ENCODE data around the gene FSD1L. TPM values are rescaled to one million over a fixed set of nuclear protein-coding genes. Genes with fewer than 3 reads are reported as not detected.

Gene FSD1L
- total RNA-seq, 3 donors from 2014 or later, result 7.8 to 9.9 (median 9.9) TPM

DNA sequence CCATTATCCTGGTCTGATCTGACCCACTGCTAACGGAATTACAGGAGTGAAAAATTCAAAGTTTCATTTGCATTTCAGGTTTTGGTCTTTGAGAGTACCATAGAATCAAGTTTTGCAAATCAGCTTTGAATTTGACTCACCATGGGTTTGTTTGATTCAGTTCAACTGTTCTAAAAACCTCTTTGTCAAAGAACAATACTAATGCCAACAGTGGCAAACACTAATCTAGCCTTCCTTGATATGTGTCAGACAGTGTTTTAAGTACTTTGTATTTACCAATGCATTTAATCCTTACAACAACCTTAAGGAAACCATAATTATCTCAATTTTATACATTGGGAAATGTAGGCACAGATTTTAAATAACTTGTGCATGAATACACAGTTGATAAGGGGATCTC, 10.1 kb upstream of the FSD1L start:
- no peak overlapping the region for H3K4me3 ChIP-seq
- H3K4me1 ChIP-seq (ENCODE audit: low read depth), result peaks cover 6% of the 10 kb centered on the region
- H3K36me3 ChIP-seq (ENCODE audit: low read depth), result no peaks in the 10 kb centered on the region
- DNase-seq (no peak), ATAC-seq (no peak)
- TF ChIP-seq, protein P1, sequence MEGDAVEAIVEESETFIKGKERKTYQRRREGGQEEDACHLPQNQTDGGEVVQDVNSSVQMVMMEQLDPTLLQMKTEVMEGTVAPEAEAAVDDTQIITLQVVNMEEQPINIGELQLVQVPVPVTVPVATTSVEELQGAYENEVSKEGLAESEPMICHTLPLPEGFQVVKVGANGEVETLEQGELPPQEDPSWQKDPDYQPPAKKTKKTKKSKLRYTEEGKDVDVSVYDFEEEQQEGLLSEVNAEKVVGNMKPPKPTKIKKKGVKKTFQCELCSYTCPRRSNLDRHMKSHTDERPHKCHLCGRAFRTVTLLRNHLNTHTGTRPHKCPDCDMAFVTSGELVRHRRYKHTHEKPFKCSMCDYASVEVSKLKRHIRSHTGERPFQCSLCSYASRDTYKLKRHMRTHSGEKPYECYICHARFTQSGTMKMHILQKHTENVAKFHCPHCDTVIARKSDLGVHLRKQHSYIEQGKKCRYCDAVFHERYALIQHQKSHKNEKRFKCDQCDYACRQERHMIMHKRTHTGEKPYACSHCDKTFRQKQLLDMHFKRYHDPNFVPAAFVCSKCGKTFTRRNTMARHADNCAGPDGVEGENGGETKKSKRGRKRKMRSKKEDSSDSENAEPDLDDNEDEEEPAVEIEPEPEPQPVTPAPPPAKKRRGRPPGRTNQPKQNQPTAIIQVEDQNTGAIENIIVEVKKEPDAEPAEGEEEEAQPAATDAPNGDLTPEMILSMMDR (IDR thresholded peaks at IDR 0.05), result no peak
- no peaks in the 10 kb centered on the region for H3K9me3 ChIP-seq
- intact Hi-C loops (cut with DNase I, micrococcal nuclease), result no loop called here

DNA sequence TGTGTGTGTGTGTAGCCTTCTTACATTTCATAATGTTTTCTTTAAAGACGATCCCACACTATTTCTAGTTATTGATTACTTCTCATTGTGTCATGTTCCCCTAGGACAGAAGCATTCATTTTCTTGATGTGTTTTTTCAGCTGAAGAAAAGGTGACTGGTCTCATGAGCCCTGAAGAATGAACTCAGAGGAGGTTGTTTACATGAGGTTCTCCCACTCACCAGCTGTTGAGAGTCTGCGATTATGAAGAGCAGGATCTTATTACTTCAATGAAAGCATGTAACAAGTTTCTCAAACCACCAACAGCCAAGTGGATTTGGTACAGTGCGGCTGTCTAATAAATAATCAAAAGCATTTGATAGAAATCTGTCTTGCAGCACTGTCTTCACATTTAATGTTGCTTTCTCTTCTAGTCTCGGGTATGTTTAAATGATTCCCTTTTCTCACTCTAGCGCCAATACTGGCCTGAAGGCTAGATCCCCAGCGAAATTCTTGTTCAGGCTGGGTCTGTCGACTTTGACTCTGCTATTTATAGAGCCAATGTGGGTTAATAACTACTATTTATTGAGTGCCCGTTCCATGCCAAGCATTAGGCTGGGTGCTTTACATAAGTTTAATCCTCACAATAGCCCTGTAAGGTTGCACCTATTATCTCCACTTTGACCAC, 9.6 kb upstream of the FSD1L start:
- ATAC-seq, result no peak

DNA sequence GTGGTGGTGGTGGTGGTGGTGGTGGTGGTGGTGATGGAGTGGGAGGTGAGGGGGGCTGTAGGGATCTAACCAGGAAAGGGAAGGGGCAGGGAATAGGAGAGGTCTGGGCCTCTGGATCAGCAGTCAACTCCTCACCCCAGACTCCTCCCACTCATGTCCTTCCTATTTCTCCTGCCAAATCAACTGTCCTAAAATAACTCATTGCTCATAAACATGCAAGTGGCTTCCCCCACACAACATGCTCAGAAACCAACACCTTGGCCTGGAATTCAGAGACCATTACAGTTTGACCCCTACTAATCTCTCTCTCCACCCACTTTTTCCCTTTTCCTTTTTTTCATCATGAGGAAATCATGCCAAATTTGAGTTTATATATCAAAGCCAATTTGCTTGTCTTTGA, 8.4 kb upstream of the FSD1L start:
- TF ChIP-seq, protein P1 (IDR thresholded peaks at IDR 0.05), result no peak
- intact Hi-C loops (cut with DNase I, micrococcal nuclease), result no loop called here
- ATAC-seq, result peak; percentile 46
- no peak for DNase-seq
- Histone ChIP-seq H3K36me3 (ENCODE audit: low read depth) (no peaks in the 10 kb centered on the region), H3K9me3 (no peaks in the 10 kb centered on the region), H3K4me1 (ENCODE audit: low read depth) (no peaks in the 10 kb centered on the region), H3K4me3 (no peak overlapping the region)

More for the DNA sequence above, 9.6 kb upstream of the FSD1L start:
- TF ChIP-seq, protein P1 (IDR thresholded peaks at IDR 0.05), result no peak
- intact Hi-C loops (cut with DNase I, micrococcal nuclease), result no loop called here
- DNase-seq, result no peak
- peaks cover under 1% of the 10 kb centered on the region for H3K4me1 ChIP-seq (ENCODE audit: low read depth)
- no peak overlapping the region for H3K4me3 ChIP-seq
- H3K9me3 ChIP-seq, result no peaks in the 10 kb centered on the region
- no peaks in the 10 kb centered on the region for H3K36me3 ChIP-seq (ENCODE audit: low read depth)

DNA sequence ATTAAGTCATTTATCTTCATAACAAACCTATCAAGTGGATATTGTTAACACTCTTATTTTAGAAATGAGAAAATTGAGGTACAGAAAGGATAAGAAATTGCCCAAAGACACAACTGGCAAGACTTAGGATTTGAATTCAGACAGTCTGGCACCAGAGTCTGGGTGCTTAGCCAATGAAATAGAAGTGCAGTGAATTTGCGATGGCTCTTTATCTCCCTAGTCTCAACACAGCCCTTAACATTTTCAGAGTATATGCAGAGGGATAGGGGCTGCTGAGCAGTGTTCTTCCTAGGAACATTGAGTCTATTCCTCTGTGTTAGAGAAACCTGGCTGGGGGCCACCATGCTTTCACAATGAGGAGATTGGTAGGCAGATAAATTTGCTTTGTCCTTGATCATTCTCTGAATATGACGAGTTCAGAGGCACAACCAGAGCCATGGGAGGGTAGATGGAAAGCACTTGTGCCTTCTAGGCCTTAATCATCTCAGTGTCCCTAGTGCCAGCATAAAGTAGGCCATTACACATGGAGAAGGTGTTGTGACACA, 6.1 kb upstream of the FSD1L start:
- TF ChIP-seq, protein P1 (IDR thresholded peaks at IDR 0.05), result no peak

DNA sequence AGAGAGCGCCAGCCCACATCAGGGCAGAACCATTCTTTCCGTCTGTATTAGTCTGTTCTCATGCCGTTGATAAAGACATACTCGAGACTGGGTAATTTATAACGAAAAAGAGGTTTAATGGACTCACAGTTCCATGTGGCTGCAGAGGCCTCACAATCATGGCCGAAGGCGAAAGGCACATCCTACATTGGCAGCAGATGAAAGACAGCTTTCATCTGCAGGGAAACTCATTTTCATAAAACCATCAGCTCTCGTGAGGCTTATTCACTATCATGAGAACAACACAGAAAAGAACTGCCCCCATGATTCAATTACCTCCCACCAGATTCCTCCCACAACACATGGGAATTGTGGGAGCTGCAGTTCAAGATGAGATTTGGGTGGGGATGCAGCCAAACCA, 4.7 kb upstream of the FSD1L start:
- intact Hi-C loops (cut with DNase I, micrococcal nuclease), result no loop called here
- Histone ChIP-seq H3K9me3 (no peaks in the 10 kb centered on the region), H3K4me3 (no peak overlapping the region), H3K4me1 (ENCODE audit: low read depth) (peaks cover 5% of the 10 kb centered on the region), H3K36me3 (ENCODE audit: low read depth) (no peaks in the 10 kb centered on the region)
- ATAC-seq, result no peak
- no peak for DNase-seq
- TF ChIP-seq, protein P1 (IDR thresholded peaks at IDR 0.05), result no peak

More for the DNA sequence above, 6.1 kb upstream of the FSD1L start:
- DNase-seq (no peak), ATAC-seq (no peak)
- Histone ChIP-seq H3K9me3 (no peaks in the 10 kb centered on the region), H3K4me1 (ENCODE audit: low read depth) (no peaks in the 10 kb centered on the region), H3K36me3 (ENCODE audit: low read depth) (no peaks in the 10 kb centered on the region), H3K4me3 (no peak overlapping the region)
- intact Hi-C loops (cut with DNase I, micrococcal nuclease), result no loop called here
